Measurements from ENCODE around the gene DNAJC13. TPM values are rescaled to one million over a fixed set of nuclear protein-coding genes. Genes with fewer than 3 reads are reported as not detected.
"Not testable (repeated sequence)": the region's sequence is repeated elsewhere in the genome, so short reads cannot be mapped to it uniquely, and the experiment has no call there.

The DNAJC13 gene
- total and polyA plus RNA-seq, 2 donors: 9.9 to 21.0 TPM

DNA sequence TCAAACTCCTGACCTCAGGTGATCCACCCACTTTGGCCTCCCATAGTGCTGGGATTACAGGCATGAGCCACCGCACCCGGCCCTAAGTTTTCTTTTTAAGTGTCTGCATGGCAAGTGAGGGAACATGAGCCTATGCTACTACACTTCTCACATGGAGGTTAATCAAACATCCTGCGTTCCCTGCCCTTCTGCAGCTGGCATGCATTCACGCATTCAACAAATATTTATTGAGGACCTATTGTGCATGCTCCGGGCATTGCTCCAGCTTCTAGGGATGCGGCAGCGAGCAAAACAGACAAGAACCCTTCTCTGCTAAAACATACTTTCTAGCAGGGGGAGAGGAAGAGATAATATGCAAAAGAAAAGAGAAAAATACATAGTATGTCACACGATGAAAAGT lies 137.1 kb downstream of the DNAJC13 start:
- no peaks in the 10 kb centered on the region for H3K36me3 ChIP-seq (ENCODE audit: control insufficient read depth in 2 of 2, insufficient read depth in 2 of 2, low read length in 1 of 2)
- H3K4me1 ChIP-seq (ENCODE audit: control insufficient read depth in 2 of 2, insufficient read depth in 2 of 2, low read length in 2 of 2): peaks cover 0 to 6% of the 10 kb centered on the region in 2 donors
- 87% methylated on average over 8 of the region's 8 CpGs for WGBS
- no peak for DNase-seq (ENCODE audit: low read depth in 6 of 9, low spot score in 9 of 9)
- no peaks in the 10 kb centered on the region for H3K27me3 ChIP-seq (ENCODE audit: control insufficient read depth in 2 of 2, insufficient read depth in 1 of 2, low read length in 1 of 2)
- H3K9me3 ChIP-seq (ENCODE audit: control insufficient read depth in 2 of 2, insufficient read depth in 1 of 2, low read length in 1 of 2): no peaks in the 10 kb centered on the region
- H3K27ac ChIP-seq (ENCODE audit: low read depth in 1 of 2, low read length in 1 of 2): no peak overlapping the region
- H3K4me3 ChIP-seq (ENCODE audit: low read length in 2 of 2): no peak overlapping the region

DNA sequence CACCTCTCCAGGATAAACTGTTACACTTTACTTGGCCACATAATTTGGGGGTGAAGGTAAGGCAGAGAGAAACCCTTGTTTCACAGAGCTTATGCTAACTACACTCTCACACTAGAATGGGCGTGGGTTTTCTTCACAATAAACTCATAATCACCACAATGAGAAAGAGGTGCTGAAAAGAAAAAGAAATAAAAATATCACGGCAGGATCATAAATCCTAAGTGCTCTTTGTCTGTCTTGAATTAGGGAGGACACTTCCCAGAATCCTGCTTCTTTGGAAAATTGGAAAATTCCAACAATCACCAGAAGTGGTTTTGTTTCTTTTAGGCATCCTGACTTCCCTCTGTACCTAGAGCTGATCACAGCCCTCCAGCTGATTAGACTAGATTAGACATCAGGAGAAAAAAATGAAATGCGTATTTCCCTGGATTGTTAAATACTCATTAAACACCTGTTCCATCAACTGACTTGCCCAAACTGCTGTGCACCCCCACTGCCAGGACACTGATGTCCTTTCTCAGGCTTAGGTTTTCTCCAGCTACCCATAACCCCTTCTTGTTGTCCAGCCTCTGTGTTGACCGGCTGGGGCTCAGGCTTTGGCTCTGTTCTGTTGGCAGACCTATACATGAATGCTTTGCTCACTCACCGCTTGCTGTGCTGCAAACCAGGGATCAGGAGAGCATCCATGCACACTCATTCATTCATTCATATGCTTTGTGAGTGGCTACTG lies 138.2 kb downstream of the DNAJC13 start:
- H3K4me3 ChIP-seq (ENCODE audit: low read length in 2 of 2): no peak overlapping the region
- no peaks in the 10 kb centered on the region for H3K36me3 ChIP-seq (ENCODE audit: control insufficient read depth in 2 of 2, insufficient read depth in 2 of 2, low read length in 1 of 2)
- WGBS: 94% methylated on average over 5 of the region's 5 CpGs
- H3K27me3 ChIP-seq (ENCODE audit: control insufficient read depth in 2 of 2, insufficient read depth in 1 of 2, low read length in 1 of 2): no peaks in the 10 kb centered on the region
- DNase-seq (ENCODE audit: low read depth in 6 of 9, low spot score in 9 of 9): no peak
- no peak overlapping the region for H3K27ac ChIP-seq (ENCODE audit: low read depth in 1 of 2, low read length in 1 of 2)
- H3K4me1 ChIP-seq (ENCODE audit: control insufficient read depth in 2 of 2, insufficient read depth in 2 of 2, low read length in 2 of 2): peaks cover 0 to 6% of the 10 kb centered on the region in 2 donors
- no peaks in the 10 kb centered on the region for H3K9me3 ChIP-seq (ENCODE audit: control insufficient read depth in 2 of 2, insufficient read depth in 1 of 2, low read length in 1 of 2)

DNA sequence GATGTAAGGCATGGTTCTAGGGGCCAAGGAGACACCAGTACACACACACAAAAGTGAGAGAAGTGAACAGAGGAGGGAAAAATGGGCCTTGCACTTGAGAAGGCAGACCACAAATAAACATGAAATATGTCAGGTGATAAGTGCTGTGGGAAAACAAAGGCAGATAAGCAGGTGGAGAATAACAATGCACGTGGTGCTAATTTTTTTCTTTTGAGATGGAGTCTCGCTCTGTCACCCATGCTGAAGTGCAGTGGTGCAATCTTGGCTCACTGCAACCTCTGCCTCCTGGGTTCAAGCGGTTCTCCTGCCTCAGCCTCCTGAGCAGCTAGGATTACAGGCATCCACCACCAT lies 138.7 kb downstream of the DNAJC13 start:
- not testable (repeated sequence) for DNase-seq (ENCODE audit: low read depth in 6 of 9, low spot score in 9 of 9); H3K4me3 ChIP-seq (ENCODE audit: low read length in 2 of 2); H3K36me3 ChIP-seq (ENCODE audit: control insufficient read depth in 2 of 2, insufficient read depth in 2 of 2, low read length in 1 of 2); H3K27ac ChIP-seq (ENCODE audit: low read depth in 1 of 2, low read length in 1 of 2); H3K27me3 ChIP-seq (ENCODE audit: control insufficient read depth in 2 of 2, insufficient read depth in 1 of 2, low read length in 1 of 2); H3K9me3 ChIP-seq (ENCODE audit: control insufficient read depth in 2 of 2, insufficient read depth in 1 of 2, low read length in 1 of 2); H3K4me1 ChIP-seq (ENCODE audit: control insufficient read depth in 2 of 2, insufficient read depth in 2 of 2, low read length in 2 of 2)
- 94% methylated on average over 3 of the region's 3 CpGs for WGBS

DNA sequence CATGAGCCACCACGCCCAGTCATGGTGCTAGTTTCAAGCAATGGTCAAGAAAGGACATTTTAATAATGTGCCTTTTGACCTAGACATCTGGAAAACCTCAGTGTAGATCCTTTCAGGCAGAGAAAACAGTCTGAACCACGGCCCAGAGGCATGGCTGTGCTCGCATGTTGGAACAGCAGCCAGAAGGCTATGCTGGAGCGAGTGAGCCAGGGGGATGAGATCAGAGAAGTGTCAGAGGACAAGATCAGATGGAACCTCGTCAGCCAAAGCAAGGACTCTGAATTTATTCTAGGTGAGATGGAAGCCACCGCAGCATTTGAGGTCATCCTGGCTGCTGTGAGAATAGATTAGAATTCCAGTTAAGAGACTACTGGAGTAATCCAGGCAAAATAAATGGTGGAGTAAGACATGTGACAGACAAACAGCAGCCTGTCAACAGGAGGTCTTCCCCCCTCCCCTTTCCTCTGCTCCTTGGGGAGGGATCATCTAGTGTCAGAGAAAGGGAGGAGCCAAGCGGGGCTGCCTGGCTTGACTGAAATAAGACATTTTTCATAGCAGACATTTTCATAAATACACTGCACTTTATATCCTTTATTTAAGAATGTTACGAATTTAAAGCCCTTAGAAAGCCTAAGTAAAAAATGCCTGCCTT lies 139.3 kb downstream of the DNAJC13 start:
- H3K36me3 ChIP-seq (ENCODE audit: control insufficient read depth in 2 of 2, insufficient read depth in 2 of 2, low read length in 1 of 2): no peaks in the 10 kb centered on the region
- no peak overlapping the region for H3K27ac ChIP-seq (ENCODE audit: low read depth in 1 of 2, low read length in 1 of 2)
- no peak overlapping the region for H3K4me3 ChIP-seq (ENCODE audit: low read length in 2 of 2)
- H3K4me1 ChIP-seq (ENCODE audit: control insufficient read depth in 2 of 2, insufficient read depth in 2 of 2, low read length in 2 of 2): no peaks in the 10 kb centered on the region
- WGBS: 94% methylated on average over 8 of the region's 8 CpGs
- DNase-seq (ENCODE audit: low read depth in 6 of 9, low spot score in 9 of 9): no peak
- no peaks in the 10 kb centered on the region for H3K9me3 ChIP-seq (ENCODE audit: control insufficient read depth in 2 of 2, insufficient read depth in 1 of 2, low read length in 1 of 2)
- no peaks in the 10 kb centered on the region for H3K27me3 ChIP-seq (ENCODE audit: control insufficient read depth in 2 of 2, insufficient read depth in 1 of 2, low read length in 1 of 2)

DNA sequence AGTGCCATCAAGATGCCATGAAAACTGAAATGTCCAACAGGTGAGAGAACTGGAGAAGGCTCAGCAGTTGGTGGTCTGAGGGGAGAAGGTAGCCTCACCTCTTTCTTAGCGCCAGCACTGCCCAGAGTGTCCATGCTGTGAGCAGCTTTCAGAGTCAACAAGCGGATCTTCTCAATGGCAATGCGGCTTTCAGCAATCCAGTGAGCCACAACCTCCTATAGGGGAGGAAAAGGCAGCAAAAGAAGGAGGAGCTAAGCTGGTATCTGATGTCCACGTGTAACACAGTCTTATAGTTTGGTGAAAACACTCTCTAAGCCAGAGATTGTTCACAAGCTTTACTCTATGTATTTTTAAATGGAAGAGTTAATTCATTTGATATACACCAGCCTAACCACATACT lies 143.7 kb downstream of the DNAJC13 start:
- WGBS: 95% methylated on average over 4 of the region's 4 CpGs
- no peak overlapping the region for H3K4me3 ChIP-seq (ENCODE audit: low read length in 2 of 2)
- no peaks in the 10 kb centered on the region for H3K9me3 ChIP-seq (ENCODE audit: control insufficient read depth in 2 of 2, insufficient read depth in 1 of 2, low read length in 1 of 2)
- H3K27ac ChIP-seq (ENCODE audit: low read depth in 1 of 2, low read length in 1 of 2): no peak overlapping the region
- H3K4me1 ChIP-seq (ENCODE audit: control insufficient read depth in 2 of 2, insufficient read depth in 2 of 2, low read length in 2 of 2): no peaks in the 10 kb centered on the region
- no peaks in the 10 kb centered on the region for H3K36me3 ChIP-seq (ENCODE audit: control insufficient read depth in 2 of 2, insufficient read depth in 2 of 2, low read length in 1 of 2)
- no peaks in the 10 kb centered on the region for H3K27me3 ChIP-seq (ENCODE audit: control insufficient read depth in 2 of 2, insufficient read depth in 1 of 2, low read length in 1 of 2)
- no peak for DNase-seq (ENCODE audit: low read depth in 6 of 9, low spot score in 9 of 9)

DNA sequence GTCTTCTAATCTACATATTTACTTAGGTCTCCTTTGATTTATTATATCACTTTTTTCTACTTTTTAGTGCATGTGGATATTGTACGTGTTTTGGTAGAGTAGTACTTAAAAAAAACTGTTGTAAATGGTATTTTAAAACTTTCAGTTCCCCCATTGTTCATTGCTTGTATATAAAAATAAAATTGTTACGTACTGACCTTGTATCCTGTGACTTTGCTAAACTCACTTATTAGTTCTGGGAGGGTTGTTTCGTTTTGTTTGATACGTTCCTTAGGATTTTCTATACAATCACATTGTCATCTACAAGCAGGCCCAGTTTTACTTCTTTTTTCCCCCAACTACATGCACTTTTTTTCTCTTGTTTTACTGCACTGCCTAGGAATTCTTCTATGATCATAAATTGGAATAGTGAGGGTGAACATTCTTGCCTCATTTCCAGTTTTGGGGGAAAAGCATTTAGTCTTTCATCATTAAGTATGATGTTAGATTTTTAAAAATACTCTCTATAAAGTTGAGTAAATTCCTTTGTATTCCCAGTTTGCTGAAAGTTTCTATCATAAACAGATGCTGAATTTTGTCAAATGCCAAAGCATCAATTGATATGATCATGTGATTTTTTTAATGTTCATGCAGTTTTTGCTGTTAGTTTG lies 146.2 kb downstream of the DNAJC13 start:
- H3K27ac ChIP-seq (ENCODE audit: low read depth in 1 of 2, low read length in 1 of 2): no peak overlapping the region
- H3K4me1 ChIP-seq (ENCODE audit: control insufficient read depth in 2 of 2, insufficient read depth in 2 of 2, low read length in 2 of 2): no peaks in the 10 kb centered on the region
- H3K36me3 ChIP-seq (ENCODE audit: control insufficient read depth in 2 of 2, insufficient read depth in 2 of 2, low read length in 1 of 2): no peaks in the 10 kb centered on the region
- no peak for DNase-seq (ENCODE audit: low read depth in 6 of 9, low spot score in 9 of 9)
- 93% methylated on average over 4 of the region's 4 CpGs for WGBS
- no peaks in the 10 kb centered on the region for H3K27me3 ChIP-seq (ENCODE audit: control insufficient read depth in 2 of 2, insufficient read depth in 1 of 2, low read length in 1 of 2)
- no peaks in the 10 kb centered on the region for H3K9me3 ChIP-seq (ENCODE audit: control insufficient read depth in 2 of 2, insufficient read depth in 1 of 2, low read length in 1 of 2)
- no peak overlapping the region for H3K4me3 ChIP-seq (ENCODE audit: low read length in 2 of 2)

DNA sequence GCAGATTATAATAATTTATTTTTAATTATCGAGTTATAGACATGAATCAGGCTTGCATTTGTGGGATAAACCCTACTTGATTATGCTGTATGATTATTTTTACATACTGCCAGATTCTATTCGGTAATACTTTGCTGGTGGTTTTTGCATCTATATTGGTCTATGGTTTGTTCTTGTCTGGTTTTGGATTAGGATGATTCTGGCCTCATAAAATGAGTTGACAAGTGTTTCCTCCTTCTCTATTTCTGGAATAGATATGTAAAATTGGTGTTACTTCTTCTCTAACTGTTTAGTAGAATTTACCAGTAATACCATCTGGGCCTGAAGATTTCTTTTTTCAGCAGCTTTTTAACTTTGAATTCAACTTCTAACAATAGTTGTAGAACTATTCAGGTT lies 146.8 kb downstream of the DNAJC13 start:
- 81% methylated on average over 2 of the region's 2 CpGs for WGBS
- H3K4me1 ChIP-seq (ENCODE audit: control insufficient read depth in 2 of 2, insufficient read depth in 2 of 2, low read length in 2 of 2): no peaks in the 10 kb centered on the region
- no peak for DNase-seq (ENCODE audit: low read depth in 6 of 9, low spot score in 9 of 9)
- H3K36me3 ChIP-seq (ENCODE audit: control insufficient read depth in 2 of 2, insufficient read depth in 2 of 2, low read length in 1 of 2): no peaks in the 10 kb centered on the region
- no peak overlapping the region for H3K4me3 ChIP-seq (ENCODE audit: low read length in 2 of 2)
- H3K27me3 ChIP-seq (ENCODE audit: control insufficient read depth in 2 of 2, insufficient read depth in 1 of 2, low read length in 1 of 2): no peaks in the 10 kb centered on the region
- H3K27ac ChIP-seq (ENCODE audit: low read depth in 1 of 2, low read length in 1 of 2): no peak overlapping the region
- H3K9me3 ChIP-seq (ENCODE audit: control insufficient read depth in 2 of 2, insufficient read depth in 1 of 2, low read length in 1 of 2): no peaks in the 10 kb centered on the region

DNA sequence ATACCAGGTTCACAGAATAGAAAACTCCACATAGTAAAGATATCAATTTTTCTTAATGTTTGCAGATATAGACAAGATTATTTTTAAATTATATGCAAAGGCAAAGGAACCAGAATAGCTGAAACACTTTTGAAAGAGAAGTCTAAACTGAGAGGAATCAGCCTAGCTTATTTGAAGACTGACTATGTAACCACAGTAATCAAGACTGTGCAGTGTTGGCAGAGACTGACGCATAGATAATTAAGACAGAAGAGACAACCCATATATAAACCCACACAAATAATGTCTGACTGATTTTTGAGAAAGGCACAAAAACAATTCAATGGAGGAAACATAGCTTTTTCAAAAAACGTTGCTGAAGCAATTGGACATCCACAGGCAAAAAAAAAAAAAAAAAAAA lies 151.1 kb downstream of the DNAJC13 start:
- H3K27ac ChIP-seq (ENCODE audit: low read depth in 1 of 2, low read length in 1 of 2): no peak overlapping the region
- no peaks in the 10 kb centered on the region for H3K27me3 ChIP-seq (ENCODE audit: control insufficient read depth in 2 of 2, insufficient read depth in 1 of 2, low read length in 1 of 2)
- H3K36me3 ChIP-seq (ENCODE audit: control insufficient read depth in 2 of 2, insufficient read depth in 2 of 2, low read length in 1 of 2): no peaks in the 10 kb centered on the region
- DNase-seq (ENCODE audit: low read depth in 6 of 9, low spot score in 9 of 9): no peak
- H3K4me3 ChIP-seq (ENCODE audit: low read length in 2 of 2): no peak overlapping the region
- H3K9me3 ChIP-seq (ENCODE audit: control insufficient read depth in 2 of 2, insufficient read depth in 1 of 2, low read length in 1 of 2): no peaks in the 10 kb centered on the region
- WGBS: 97% methylated on average over 2 of the region's 2 CpGs
- H3K4me1 ChIP-seq (ENCODE audit: control insufficient read depth in 2 of 2, insufficient read depth in 2 of 2, low read length in 2 of 2): no peaks in the 10 kb centered on the region

DNA sequence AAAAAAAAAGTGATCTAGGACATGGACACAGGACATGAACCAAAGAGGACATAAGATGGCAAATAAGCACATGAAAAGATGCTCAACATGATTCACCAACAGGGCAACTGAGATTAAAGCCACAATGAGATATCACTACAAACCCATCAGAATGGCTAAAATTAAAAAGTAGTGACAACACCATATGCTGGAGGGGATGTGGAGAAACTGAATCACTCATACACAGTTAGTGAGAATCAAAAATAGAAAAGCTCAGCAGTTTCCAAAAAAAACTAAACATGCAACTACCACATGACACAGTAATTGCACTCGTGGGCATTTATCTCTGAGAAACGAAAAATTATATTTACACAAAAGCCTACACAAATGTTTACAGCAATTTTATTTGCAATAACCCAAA lies 151.9 kb downstream of the DNAJC13 start:
- WGBS: 93% methylated on average over 2 of the region's 2 CpGs
- Histone ChIP-seq H3K27ac (ENCODE audit: low read depth in 1 of 2, low read length in 1 of 2) (no peak overlapping the region), H3K27me3 (ENCODE audit: control insufficient read depth in 2 of 2, insufficient read depth in 1 of 2, low read length in 1 of 2) (no peaks in the 10 kb centered on the region), H3K9me3 (ENCODE audit: control insufficient read depth in 2 of 2, insufficient read depth in 1 of 2, low read length in 1 of 2) (no peaks in the 10 kb centered on the region), H3K4me3 (ENCODE audit: low read length in 2 of 2) (no peak overlapping the region), H3K36me3 (ENCODE audit: control insufficient read depth in 2 of 2, insufficient read depth in 2 of 2, low read length in 1 of 2) (no peaks in the 10 kb centered on the region), H3K4me1 (ENCODE audit: control insufficient read depth in 2 of 2, insufficient read depth in 2 of 2, low read length in 2 of 2) (no peaks in the 10 kb centered on the region)
- DNase-seq (ENCODE audit: low read depth in 6 of 9, low spot score in 9 of 9): no peak
